NOMO-1 treated with DMSO at 0.1 percent for 48 hours (cell line): ENCODE measurements around the gene ARHGAP21.

Experiments
- DNase-seq: peaks from one replicate; lab custom pipeline; 2025; ENCODE audit not compliant: unreplicated experiment; lab: John Stamatoyannopoulos, UW

Gene ARHGAP21

DNA sequence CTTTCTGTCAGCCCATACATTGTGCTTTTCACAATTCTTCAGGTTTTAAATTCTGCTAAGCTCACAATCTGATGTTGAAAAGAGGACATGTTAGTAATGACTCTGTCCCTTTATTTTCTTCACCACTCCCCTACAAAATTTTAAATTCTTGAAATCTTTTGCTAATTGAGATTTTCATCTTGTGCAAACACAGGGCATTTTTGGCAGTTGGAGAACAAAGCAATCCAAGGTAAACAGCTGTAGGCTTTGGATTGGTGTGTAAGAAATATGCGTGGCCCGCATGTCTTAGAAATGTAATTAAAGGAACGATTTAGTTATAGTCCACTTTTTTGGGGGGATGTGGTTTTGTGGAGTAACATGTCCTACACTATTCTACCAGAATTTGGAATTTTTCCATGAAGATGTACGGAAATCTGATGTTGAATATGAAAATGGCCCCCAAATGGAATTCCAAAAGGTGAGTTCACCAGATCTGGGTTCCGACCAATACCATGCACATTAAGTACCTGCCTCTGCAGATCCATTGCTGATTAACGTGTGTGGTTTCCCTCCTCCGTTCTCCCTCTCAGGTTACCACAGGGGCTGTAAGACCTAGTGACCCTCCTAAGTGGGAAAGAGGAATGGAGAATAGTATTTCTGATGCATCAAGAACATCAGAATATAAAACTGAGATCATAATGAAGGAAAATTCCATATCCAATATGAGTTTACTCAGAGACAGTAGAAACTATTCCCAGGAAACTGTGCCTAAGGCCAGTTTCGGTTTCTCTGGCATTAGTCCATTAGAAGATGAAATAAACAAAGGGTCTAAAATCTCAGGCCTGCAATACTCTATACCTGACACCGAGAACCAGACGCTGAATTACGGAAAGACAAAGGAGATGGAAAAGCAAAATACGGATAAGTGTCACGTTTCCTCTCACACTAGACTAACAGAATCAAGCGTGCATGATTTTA, 181.1 kb downstream of the ARHGAP21 start:
- no peak for DNase-seq

DNA sequence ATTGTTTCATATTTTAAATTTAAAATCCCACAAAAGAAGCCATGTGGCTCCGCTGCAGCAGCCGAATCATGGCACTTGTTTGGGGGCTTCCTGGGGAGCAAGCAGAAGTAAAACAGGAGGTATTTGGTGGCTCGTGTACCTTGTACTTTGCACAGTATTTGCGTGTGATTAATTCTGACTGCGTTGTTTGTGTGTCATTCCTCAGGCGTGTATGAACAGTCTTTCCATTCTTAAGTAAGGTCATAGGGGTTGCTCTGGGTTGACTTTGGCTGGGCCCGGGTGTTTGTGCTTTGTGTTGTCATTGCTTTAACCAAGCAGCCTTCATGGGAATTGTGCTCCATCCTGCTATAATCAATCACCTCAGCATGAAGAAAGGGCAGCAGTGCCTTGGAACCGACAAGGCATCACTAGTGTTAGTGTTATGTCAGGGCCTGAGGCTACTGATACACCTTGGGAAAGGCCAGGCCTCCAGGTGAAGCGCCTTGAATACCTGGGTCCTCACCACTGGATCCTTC, 182.4 kb downstream of the ARHGAP21 start:
- DNase-seq, result no peak

DNA sequence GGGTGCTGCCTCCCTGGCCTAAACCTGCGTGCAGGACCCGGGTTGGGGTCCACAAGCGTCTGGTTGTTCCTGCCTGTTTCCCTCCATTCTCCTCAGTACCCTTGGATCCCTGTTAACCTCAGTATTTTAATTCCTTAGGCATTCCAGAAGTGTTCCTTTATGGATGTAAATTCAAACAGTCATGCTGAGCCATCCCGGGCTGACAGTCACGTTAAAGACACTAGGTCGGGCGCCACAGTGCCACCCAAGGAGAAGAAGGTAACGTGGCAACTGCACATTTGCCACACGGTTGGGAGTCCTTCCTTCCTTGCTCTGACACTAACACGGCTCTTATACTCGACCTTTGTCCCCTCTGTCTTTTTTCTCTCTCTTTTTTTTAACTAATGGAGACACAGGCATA, 187.1 kb downstream of the ARHGAP21 start:
- DNase-seq, result no peak

DNA sequence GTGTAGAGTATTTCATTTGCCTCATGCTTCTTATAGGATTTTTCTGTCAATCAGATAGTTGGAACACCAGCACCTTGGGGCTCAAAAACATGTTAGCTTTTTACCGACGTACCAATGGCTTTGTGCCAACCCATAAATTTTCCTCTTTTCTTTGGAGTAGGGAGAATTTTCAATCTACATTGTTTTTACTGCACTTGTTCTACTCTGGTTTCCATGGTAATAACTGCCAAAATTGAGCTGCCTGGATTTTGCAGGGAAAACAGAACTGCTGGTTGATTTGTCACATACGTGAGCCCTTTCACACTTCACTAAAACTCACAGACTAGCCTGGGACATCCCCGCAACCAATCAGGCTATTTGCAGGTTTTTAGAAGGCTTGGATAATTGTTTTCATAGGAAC, 189.7 kb downstream of the ARHGAP21 start:
- no peak for DNase-seq
